ENCODE data around the gene RNF223.
"Not testable (repeated sequence)": the region's sequence is repeated elsewhere in the genome, so short reads cannot be mapped to it uniquely, and the experiment has no call there.

Gene RNF223

GRCh38 chr1:1031659-1032235 lies 42.4 kb downstream of the RNF223 start:
- Histone ChIP-seq H3K9ac (ENCODE audit: low read depth, low read length) (no peak overlapping the region), H3K4me1 (ENCODE audit: control insufficient read depth, insufficient read depth, low read length) (peaks cover 2% of the 10 kb centered on the region), H3K27me3 (ENCODE audit: control insufficient read depth, insufficient read depth, low read length) (peaks cover 7% of the 10 kb centered on the region), H3K36me3 (ENCODE audit: control insufficient read depth, insufficient read depth, low read length) (peaks cover 14% of the 10 kb centered on the region), H3K4me3 (ENCODE audit: low read depth, low read length) (no peak overlapping the region), H3K9me3 (ENCODE audit: control insufficient read depth, insufficient read depth, low read length) (no peaks in the 10 kb centered on the region)

- Histone ChIP-seq H3K9ac (ENCODE audit: low read depth, low read length) (peak overlapping the region; percentile 26), H3K36me3 (ENCODE audit: control insufficient read depth, insufficient read depth, low read length) (peaks cover 13% of the 10 kb centered on the region)
- not testable (repeated sequence) for H3K27me3 ChIP-seq (ENCODE audit: control insufficient read depth, insufficient read depth, low read length); H3K9me3 ChIP-seq (ENCODE audit: control insufficient read depth, insufficient read depth, low read length); H3K4me3 ChIP-seq (ENCODE audit: low read depth, low read length); H3K4me1 ChIP-seq (ENCODE audit: control insufficient read depth, insufficient read depth, low read length)
These were observed 43.0 kb downstream of the RNF223 start for GRCh38 chr1:1030867-1031658.

- Histone ChIP-seq H3K4me1 (ENCODE audit: control insufficient read depth, insufficient read depth, low read length) (peaks cover 10% of the 10 kb centered on the region), H3K4me3 (ENCODE audit: low read depth, low read length) (no peak overlapping the region), H3K36me3 (ENCODE audit: control insufficient read depth, insufficient read depth, low read length) (peaks cover 18% of the 10 kb centered on the region), H3K9ac (ENCODE audit: low read depth, low read length) (no peak overlapping the region), H3K9me3 (ENCODE audit: control insufficient read depth, insufficient read depth, low read length) (no peaks in the 10 kb centered on the region), H3K27me3 (ENCODE audit: control insufficient read depth, insufficient read depth, low read length) (no peaks in the 10 kb centered on the region)
These were observed 46.3 kb downstream of the RNF223 start for GRCh38 chr1:1027791-1028190.

GRCh38 chr1:1026599-1027413 lies 47.3 kb downstream of the RNF223 start:
- H3K36me3 ChIP-seq (ENCODE audit: control insufficient read depth, insufficient read depth, low read length) = peaks cover 23% of the 10 kb centered on the region
- H3K9me3 ChIP-seq (ENCODE audit: control insufficient read depth, insufficient read depth, low read length) = no peaks in the 10 kb centered on the region
- peaks cover 10% of the 10 kb centered on the region for H3K4me1 ChIP-seq (ENCODE audit: control insufficient read depth, insufficient read depth, low read length)
- H3K4me3 ChIP-seq (ENCODE audit: low read depth, low read length) = no peak overlapping the region
- H3K27me3 ChIP-seq (ENCODE audit: control insufficient read depth, insufficient read depth, low read length) = no peaks in the 10 kb centered on the region
- H3K9ac ChIP-seq (ENCODE audit: low read depth, low read length) = no peak overlapping the region

GRCh38 chr1:1025730-1026129 lies 48.4 kb downstream of the RNF223 start:
- Histone ChIP-seq H3K9me3 (ENCODE audit: control insufficient read depth, insufficient read depth, low read length) (no peaks in the 10 kb centered on the region), H3K4me1 (ENCODE audit: control insufficient read depth, insufficient read depth, low read length) (peaks cover 8% of the 10 kb centered on the region), H3K9ac (ENCODE audit: low read depth, low read length) (no peak overlapping the region), H3K27me3 (ENCODE audit: control insufficient read depth, insufficient read depth, low read length) (no peaks in the 10 kb centered on the region), H3K36me3 (ENCODE audit: control insufficient read depth, insufficient read depth, low read length) (peaks cover 23% of the 10 kb centered on the region), H3K4me3 (ENCODE audit: low read depth, low read length) (no peak overlapping the region)

GRCh38 chr1:1024771-1025699 lies 49.1 kb downstream of the RNF223 start:
- Histone ChIP-seq H3K4me3 (ENCODE audit: low read depth, low read length) (no peak overlapping the region), H3K36me3 (ENCODE audit: control insufficient read depth, insufficient read depth, low read length) (peaks cover 23% of the 10 kb centered on the region), H3K9me3 (ENCODE audit: control insufficient read depth, insufficient read depth, low read length) (no peaks in the 10 kb centered on the region), H3K4me1 (ENCODE audit: control insufficient read depth, insufficient read depth, low read length) (peaks cover 8% of the 10 kb centered on the region), H3K27me3 (ENCODE audit: control insufficient read depth, insufficient read depth, low read length) (no peaks in the 10 kb centered on the region), H3K9ac (ENCODE audit: low read depth, low read length) (no peak overlapping the region)

- Histone ChIP-seq H3K36me3 (ENCODE audit: control insufficient read depth, insufficient read depth, low read length) (peaks cover 23% of the 10 kb centered on the region), H3K27me3 (ENCODE audit: control insufficient read depth, insufficient read depth, low read length) (no peaks in the 10 kb centered on the region), H3K9ac (ENCODE audit: low read depth, low read length) (peak overlapping the region; percentile 47), H3K9me3 (ENCODE audit: control insufficient read depth, insufficient read depth, low read length) (no peaks in the 10 kb centered on the region), H3K4me3 (ENCODE audit: low read depth, low read length) (no peak overlapping the region), H3K4me1 (ENCODE audit: control insufficient read depth, insufficient read depth, low read length) (peaks cover 8% of the 10 kb centered on the region)
These were observed 49.8 kb downstream of the RNF223 start for GRCh38 chr1:1024149-1024770.

GRCh38 chr1:1023700-1024099 lies 50.4 kb downstream of the RNF223 start:
- Histone ChIP-seq H3K36me3 (ENCODE audit: control insufficient read depth, insufficient read depth, low read length) (peaks cover 23% of the 10 kb centered on the region), H3K9ac (ENCODE audit: low read depth, low read length) (peak overlapping the region; percentile 47), H3K9me3 (ENCODE audit: control insufficient read depth, insufficient read depth, low read length) (no peaks in the 10 kb centered on the region), H3K4me3 (ENCODE audit: low read depth, low read length) (no peak overlapping the region), H3K27me3 (ENCODE audit: control insufficient read depth, insufficient read depth, low read length) (no peaks in the 10 kb centered on the region), H3K4me1 (ENCODE audit: control insufficient read depth, insufficient read depth, low read length) (peaks cover 8% of the 10 kb centered on the region)

GRCh38 chr1:1022302-1023009 lies 51.6 kb downstream of the RNF223 start:
- H3K36me3 ChIP-seq (ENCODE audit: control insufficient read depth, insufficient read depth, low read length) = peaks cover 23% of the 10 kb centered on the region
- no peaks in the 10 kb centered on the region for H3K9me3 ChIP-seq (ENCODE audit: control insufficient read depth, insufficient read depth, low read length)
- H3K9ac ChIP-seq (ENCODE audit: low read depth, low read length) = no peak overlapping the region
- peak overlapping the region; percentile 61 for H3K4me3 ChIP-seq (ENCODE audit: low read depth, low read length)
- no peaks in the 10 kb centered on the region for H3K27me3 ChIP-seq (ENCODE audit: control insufficient read depth, insufficient read depth, low read length)
- H3K4me1 ChIP-seq (ENCODE audit: control insufficient read depth, insufficient read depth, low read length) = peaks cover 8% of the 10 kb centered on the region

GRCh38 chr1:1021920-1022259 lies 52.2 kb downstream of the RNF223 start:
- Histone ChIP-seq H3K4me1 (ENCODE audit: control insufficient read depth, insufficient read depth, low read length) (peaks cover 8% of the 10 kb centered on the region), H3K27me3 (ENCODE audit: control insufficient read depth, insufficient read depth, low read length) (no peaks in the 10 kb centered on the region)

More at GRCh38 chr1:1021920-1022259, 52.2 kb downstream of the RNF223 start:
- peak overlapping the region; percentile 61 for H3K4me3 ChIP-seq (ENCODE audit: low read depth, low read length)
- no peak overlapping the region for H3K9ac ChIP-seq (ENCODE audit: low read depth, low read length)
- peaks cover 23% of the 10 kb centered on the region for H3K36me3 ChIP-seq (ENCODE audit: control insufficient read depth, insufficient read depth, low read length)
- no peaks in the 10 kb centered on the region for H3K9me3 ChIP-seq (ENCODE audit: control insufficient read depth, insufficient read depth, low read length)

Measured in iPS-15b (cell line).